Measurements from ENCODE around the gene CRACR2A.
A peak's percentile ranks its signal among the peaks of the same experiment; 100 is the strongest.

CRACR2A gene

DNA sequence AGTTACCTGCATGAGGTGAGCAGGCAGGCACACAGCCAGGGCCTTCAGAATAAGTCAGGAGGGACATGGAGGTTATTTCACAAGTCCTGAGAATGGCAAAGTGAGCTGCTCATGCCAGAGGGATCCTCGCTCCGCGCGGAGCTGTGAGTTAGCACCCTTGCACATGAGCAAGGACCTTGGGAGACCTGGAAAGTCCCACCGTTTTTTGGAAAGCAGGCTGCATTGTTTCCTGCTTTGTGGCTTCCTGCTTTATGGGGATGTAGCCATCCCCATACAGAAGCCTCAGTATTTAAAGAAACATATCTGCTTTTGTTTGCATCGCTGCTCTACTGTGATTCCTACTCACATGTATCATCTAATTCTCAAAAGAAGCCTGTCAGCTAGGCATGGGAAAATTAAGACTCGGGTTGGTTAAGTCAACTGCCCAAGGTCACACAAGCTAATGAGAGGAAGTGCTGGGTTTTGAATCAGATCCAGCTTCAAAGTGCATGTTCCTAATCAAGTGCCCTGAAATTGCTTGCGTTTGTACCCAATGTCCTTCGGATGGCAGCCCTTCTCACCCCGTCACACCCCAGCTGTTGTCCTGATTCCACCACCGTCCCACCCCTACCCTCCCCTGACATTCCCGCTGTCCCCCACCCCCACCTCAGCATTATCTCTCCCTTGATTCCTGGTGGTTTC is 106.2 kb downstream of the CRACR2A start:
- TF ChIP-seq, protein P1, sequence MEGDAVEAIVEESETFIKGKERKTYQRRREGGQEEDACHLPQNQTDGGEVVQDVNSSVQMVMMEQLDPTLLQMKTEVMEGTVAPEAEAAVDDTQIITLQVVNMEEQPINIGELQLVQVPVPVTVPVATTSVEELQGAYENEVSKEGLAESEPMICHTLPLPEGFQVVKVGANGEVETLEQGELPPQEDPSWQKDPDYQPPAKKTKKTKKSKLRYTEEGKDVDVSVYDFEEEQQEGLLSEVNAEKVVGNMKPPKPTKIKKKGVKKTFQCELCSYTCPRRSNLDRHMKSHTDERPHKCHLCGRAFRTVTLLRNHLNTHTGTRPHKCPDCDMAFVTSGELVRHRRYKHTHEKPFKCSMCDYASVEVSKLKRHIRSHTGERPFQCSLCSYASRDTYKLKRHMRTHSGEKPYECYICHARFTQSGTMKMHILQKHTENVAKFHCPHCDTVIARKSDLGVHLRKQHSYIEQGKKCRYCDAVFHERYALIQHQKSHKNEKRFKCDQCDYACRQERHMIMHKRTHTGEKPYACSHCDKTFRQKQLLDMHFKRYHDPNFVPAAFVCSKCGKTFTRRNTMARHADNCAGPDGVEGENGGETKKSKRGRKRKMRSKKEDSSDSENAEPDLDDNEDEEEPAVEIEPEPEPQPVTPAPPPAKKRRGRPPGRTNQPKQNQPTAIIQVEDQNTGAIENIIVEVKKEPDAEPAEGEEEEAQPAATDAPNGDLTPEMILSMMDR (conservative IDR thresholded peaks at IDR 0.05; ENCODE audit: control insufficient read depth, insufficient read depth, low read depth, low read length), result no peak
- no peak for DNase-seq (ENCODE audit: low read depth)
- no peak overlapping the region for H3K4me3 ChIP-seq (ENCODE audit: control insufficient read depth, low read depth, low read length)

DNA sequence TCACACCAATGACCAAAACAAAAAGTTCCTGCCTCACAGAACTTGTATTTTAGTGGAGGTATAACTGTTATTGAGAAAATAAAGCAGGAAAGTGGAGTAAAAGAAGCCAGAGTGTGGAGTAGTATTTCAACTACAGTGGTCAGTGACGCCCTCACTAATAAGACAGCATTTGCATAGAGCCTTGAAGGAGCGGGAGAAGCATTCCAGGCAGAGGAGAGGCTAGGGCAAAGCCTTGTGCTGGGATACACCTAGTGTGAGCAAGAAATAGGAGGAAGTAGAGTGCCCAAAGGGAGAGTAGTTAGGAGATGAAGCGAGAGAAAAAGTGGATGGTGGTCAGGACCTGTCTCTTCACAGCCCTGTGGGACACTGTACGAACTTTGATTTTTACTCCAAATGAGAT is 107.8 kb downstream of the CRACR2A start:
- no peak overlapping the region for H3K4me3 ChIP-seq (ENCODE audit: control insufficient read depth, low read depth, low read length)
- TF ChIP-seq, protein P1 (conservative IDR thresholded peaks at IDR 0.05; ENCODE audit: control insufficient read depth, insufficient read depth, low read depth, low read length), result no peak
- DNase-seq (ENCODE audit: low read depth), result no peak

DNA sequence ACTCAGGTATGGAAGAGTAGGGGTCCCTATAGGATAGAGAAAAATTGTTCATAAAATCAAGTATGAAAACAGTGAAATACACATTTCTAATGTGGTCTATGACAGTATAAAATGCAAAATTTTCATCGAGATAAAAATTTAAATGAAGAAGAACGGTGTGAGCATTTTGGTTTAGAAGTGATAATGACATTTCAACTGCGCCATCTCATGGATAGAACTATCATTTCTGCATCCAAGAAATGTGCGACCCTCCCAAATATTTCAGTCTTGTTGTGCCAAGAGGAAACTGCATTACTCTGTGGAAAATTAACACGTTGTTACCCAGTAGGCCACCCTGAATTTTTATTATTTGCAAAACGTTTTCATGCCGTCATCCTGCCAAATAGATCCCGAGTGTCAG is 108.8 kb downstream of the CRACR2A start:
- no peak for DNase-seq (ENCODE audit: low read depth)
- TF ChIP-seq, protein P1 (conservative IDR thresholded peaks at IDR 0.05; ENCODE audit: control insufficient read depth, insufficient read depth, low read depth, low read length), result no peak
- H3K4me3 ChIP-seq (ENCODE audit: control insufficient read depth, low read depth, low read length), result no peak overlapping the region

DNA sequence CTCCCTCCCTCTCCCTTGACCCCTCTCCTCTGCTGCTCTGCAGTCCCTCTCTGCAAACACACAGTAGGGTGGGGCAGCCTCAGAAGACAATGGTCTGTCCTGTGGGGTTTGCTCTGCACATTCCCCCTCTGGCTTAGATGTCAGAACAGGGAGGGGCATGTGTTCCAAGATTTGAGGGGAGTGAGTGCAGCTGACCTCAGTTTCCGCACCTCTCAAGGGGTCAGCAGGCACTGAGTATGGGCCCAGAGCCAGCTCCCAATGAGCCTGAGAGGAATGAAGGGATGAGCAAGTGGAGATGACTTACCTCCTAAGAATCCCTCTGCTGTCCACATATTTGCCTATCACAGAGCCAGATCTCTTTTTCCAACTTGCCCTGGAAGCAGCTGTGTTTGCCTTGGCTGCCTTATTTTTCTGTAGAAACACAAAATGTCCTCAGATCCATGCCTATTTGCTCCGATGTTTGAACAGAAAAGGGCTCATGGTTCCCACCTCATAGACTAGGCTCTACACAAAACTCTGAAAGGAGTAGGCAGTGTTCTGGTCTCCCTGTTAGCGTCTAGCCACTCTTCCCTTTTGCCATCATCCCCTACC is 111.4 kb downstream of the CRACR2A start:
- TF ChIP-seq, protein P1 (conservative IDR thresholded peaks at IDR 0.05; ENCODE audit: control insufficient read depth, insufficient read depth, low read depth, low read length), result no peak
- H3K4me3 ChIP-seq (ENCODE audit: control insufficient read depth, low read depth, low read length), result no peak overlapping the region
- peak; percentile 90 for DNase-seq (ENCODE audit: low read depth)

DNA sequence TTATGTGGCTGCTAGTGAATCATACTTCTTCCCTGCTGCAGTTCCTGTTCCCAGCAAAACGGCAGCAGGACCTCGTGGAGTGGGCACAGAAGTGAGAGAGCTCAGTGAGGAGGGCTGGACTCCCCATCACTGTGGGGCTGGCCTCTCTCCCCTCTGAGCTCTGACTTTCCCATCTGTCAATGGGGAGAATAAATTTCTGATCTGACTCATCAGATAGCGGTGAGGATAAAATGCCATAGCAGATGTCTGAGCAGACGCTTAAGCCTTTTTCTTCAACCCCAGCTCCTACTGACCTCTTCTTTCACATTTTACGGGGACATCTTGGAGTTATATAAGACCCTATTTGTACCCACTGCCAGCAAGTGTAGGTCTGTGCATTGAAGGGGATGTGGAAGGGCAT is 116.6 kb downstream of the CRACR2A start:
- TF ChIP-seq, protein P1 (conservative IDR thresholded peaks at IDR 0.05; ENCODE audit: control insufficient read depth, insufficient read depth, low read depth, low read length), result no peak
- H3K4me3 ChIP-seq (ENCODE audit: control insufficient read depth, low read depth, low read length), result no peak overlapping the region
- no peak for DNase-seq (ENCODE audit: low read depth)

DNA sequence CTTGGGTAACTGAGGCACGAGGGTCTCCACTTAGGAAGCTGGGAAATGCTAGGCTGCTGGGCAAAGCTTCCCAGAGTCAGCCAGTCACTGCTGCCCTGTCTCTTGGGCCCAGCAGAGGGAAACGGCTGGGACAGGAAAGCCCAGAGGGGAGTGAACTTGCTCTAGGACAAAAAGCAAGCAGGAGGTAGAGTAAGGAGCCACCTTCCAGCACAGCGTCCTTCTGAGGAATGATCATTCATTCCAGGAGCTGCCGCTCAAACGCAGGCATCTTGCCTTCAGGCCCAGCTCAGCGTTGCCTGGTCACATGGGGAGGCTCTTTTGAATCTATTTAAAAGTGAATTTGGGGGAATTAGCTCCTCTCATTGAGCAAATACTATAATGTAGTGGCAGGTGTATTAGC is 118.6 kb downstream of the CRACR2A start:
- TF ChIP-seq, protein P1 (conservative IDR thresholded peaks at IDR 0.05; ENCODE audit: control insufficient read depth, insufficient read depth, low read depth, low read length), result no peak
- DNase-seq (ENCODE audit: low read depth), result no peak
- no peak overlapping the region for H3K4me3 ChIP-seq (ENCODE audit: control insufficient read depth, low read depth, low read length)

All from fibroblast of mammary gland (primary cell).